Right atrium auricular region (tissue), 2 donors: ENCODE measurements around the gene SF3A1. TPM values are rescaled to one million over a fixed set of nuclear protein-coding genes. Genes with fewer than 3 reads are reported as not detected.

Source experiments
- total RNA-seq, 2 donors: library from RNA; depleted of rRNA; stranded (reverse); fragments of >200 nt; gene quantifications; one replicate each; pipeline ENCODE4 v1.1.0, GENCODE V29; 2016

Gene SF3A1
- total RNA-seq, 2 donors from 2014 or later = 52.3 to 81.1 TPM

Other genes starting within 250 kb of the SF3A1 start
- 1 to 10 TPM in 1 of 2 donors, under 1 TPM in 1; 0.79 to 8.9 TPM for gene LIF, start 110.1 kb downstream of the SF3A1 start, total RNA-seq
- 1 to 10 TPM in 1 of 2 donors, under 1 TPM in 1; 0.63 to 1.6 TPM for gene OSM, start 90.0 kb downstream of the SF3A1 start, total RNA-seq
- 10 to 100 TPM in 1 of 2 donors, 1 to 10 TPM in 1; 8.1 to 12.5 TPM for gene CASTOR1, start 67.4 kb downstream of the SF3A1 start, total RNA-seq
- gene TBC1D10A, start 30.0 kb downstream of the SF3A1 start, total RNA-seq = 1 to 10 TPM; 5.9 to 9.3 TPM
- gene CCDC157, start 113 bp upstream of the SF3A1 start, total RNA-seq = under 1 TPM; 0.26 to 0.55 TPM
- 1 to 10 TPM; 5.6 to 7.5 TPM for gene RNF215, start 30.5 kb upstream of the SF3A1 start, total RNA-seq
- 1 to 10 TPM in 1 of 2 donors, under 1 TPM in 1; 0.89 to 2.8 TPM for gene SEC14L2, start 40.1 kb upstream of the SF3A1 start, total RNA-seq
- gene MTFP1, start 68.9 kb upstream of the SF3A1 start, total RNA-seq = 10 to 100 TPM; 18.4 to 38.8 TPM
- gene SEC14L3, start 115.1 kb upstream of the SF3A1 start, total RNA-seq = not detected
- not detected for gene SEC14L4, start 148.8 kb upstream of the SF3A1 start, total RNA-seq
- 1 to 10 TPM in 1 of 2 donors, under 1 TPM in 1; 0.11 to 1.1 TPM for gene SEC14L6, start 189.8 kb upstream of the SF3A1 start, total RNA-seq
- gene GAL3ST1, start 217.8 kb upstream of the SF3A1 start, total RNA-seq = 1 to 10 TPM in 1 of 2 donors, under 1 TPM in 1; 0.33 to 1.7 TPM
- 10 to 100 TPM; 13.2 to 33.5 TPM for gene PES1, start 235.0 kb upstream of the SF3A1 start, total RNA-seq